Measurements from ENCODE around the gene CCDC136.

DNA sequence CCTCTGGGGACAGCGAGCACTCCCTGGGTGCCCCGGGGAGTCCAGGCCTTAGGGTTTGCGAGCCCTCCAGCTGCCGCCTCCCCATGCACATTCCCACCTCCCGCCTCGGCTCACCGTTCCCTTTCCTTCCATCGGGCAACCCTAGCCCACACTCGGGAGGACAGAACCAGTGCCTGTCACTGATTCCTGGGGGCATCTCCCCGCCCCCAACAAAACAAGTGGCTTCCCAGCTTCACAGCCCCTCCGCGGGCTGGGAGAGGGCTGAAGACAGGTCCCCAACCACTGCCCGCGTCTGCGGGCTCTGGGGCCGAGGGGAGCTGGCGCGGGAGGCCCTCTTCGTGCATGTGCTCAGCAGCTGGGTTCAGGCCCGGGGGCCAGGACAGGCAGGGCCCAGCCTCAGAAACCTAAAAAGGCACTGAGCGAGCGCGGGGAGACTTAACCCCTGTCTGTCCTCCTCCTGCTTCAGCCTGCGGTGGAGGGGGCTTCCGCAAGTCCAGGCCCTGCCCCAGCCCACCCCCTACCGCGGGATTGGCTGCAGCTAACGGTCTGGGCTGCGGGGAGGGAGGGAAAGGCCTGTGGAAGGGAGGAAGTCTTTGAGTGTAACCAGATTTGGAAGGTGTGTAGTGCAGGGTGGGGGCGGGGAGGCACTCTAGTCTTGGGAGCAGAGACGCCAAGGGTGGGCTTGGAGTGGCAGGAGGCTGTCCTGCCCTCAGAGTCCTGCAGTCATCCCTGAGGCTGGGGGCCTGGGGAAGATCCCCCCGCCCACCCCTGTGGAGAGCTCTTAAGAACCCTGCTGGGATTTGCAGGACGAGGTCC lies 39.6 kb downstream of the CCDC136 start:
- TF ChIP-seq, protein P1, sequence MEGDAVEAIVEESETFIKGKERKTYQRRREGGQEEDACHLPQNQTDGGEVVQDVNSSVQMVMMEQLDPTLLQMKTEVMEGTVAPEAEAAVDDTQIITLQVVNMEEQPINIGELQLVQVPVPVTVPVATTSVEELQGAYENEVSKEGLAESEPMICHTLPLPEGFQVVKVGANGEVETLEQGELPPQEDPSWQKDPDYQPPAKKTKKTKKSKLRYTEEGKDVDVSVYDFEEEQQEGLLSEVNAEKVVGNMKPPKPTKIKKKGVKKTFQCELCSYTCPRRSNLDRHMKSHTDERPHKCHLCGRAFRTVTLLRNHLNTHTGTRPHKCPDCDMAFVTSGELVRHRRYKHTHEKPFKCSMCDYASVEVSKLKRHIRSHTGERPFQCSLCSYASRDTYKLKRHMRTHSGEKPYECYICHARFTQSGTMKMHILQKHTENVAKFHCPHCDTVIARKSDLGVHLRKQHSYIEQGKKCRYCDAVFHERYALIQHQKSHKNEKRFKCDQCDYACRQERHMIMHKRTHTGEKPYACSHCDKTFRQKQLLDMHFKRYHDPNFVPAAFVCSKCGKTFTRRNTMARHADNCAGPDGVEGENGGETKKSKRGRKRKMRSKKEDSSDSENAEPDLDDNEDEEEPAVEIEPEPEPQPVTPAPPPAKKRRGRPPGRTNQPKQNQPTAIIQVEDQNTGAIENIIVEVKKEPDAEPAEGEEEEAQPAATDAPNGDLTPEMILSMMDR (IDR thresholded peaks at IDR 0.05 in 4 of 5, conservative IDR thresholded peaks at IDR 0.05 in 1 of 5), result no peak
- no peak for TF ChIP-seq POLR2A (IDR thresholded peaks at IDR 0.05)
